ENCODE results near the gene SMDT1.
"Not testable (repeated sequence)": the region's sequence is repeated elsewhere in the genome, so short reads cannot be mapped to it uniquely, and the experiment has no call there.

The SMDT1 gene

GRCh38 chr22:42070517-42071422 lies 8.7 kb upstream of the SMDT1 start, which contains the start of gene NAGA:
NAGA (minus strand) TSS chr22:42070812; CDS start chr22:42070297, 515 bp downstream.
- peak; percentile 99 for DNase-seq

DNA sequence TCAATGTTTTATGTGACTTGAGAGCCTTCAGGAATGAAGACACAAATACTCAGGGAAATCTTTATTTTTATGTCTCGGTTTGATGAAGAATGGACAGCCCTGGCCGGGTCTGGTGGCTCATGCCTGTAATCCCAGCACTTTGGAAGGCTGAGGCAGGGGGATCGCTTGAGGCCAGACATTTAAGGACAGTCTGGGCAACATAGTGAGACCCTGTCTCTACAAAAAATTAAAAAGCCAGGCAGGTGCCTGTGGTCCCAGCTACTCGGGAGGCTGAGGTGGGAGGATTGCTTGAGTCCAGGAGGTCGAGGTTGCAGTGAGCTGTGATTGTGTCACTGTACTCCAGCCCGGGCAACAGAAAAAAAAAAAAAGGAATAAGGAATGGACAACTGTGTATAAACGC lies 8.0 kb upstream of the SMDT1 start:
- DNase-seq: not testable (repeated sequence)

GRCh38 chr22:42072606-42073330 lies 6.7 kb upstream of the SMDT1 start:
- DNase-seq: peak; percentile 55

GRCh38 chr22:42073621-42074041 lies 5.9 kb upstream of the SMDT1 start:
- no peak for DNase-seq

DNA sequence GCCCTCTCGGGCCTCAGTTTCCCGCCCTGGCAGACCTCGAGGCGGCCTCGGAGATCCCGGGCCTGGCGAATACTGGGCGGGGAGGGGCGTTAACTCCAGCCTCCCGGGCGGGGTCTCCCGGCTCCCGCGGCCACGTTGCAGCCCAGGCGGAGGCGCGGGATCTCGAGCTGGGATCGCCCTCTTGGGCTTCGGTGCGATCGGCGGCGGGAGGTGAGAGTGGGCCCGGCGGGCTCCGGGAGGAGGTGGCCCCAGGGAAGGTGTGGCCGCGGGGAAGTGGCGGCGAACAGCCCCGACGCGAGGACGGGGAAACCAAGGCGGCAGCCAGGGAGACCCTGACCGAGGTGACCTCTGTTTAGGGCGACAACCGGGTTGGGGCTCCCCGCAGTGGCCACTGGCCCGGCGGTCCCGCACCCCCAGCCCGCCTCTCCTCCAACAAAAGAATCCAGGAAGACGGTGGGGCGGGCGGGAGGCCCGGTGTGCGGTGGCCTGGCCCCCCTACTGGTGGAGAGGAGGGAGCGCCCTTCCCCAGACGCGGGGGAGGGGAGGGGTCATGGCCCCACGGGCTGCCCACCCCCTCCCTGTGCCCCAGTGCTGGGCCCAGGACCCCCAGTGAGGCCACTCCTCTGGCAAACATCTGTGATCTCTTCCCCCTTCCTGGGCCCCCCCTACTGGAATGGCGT lies 5.2 kb upstream of the SMDT1 start, which contains the start of gene PHETA2:
PHETA2 (plus strand) TSS at position 117 of the 680 bp plus-strand sequence. CDS start 3,046 bp downstream, outside the sequence.
- DNase-seq: peak; percentile 49

DNA sequence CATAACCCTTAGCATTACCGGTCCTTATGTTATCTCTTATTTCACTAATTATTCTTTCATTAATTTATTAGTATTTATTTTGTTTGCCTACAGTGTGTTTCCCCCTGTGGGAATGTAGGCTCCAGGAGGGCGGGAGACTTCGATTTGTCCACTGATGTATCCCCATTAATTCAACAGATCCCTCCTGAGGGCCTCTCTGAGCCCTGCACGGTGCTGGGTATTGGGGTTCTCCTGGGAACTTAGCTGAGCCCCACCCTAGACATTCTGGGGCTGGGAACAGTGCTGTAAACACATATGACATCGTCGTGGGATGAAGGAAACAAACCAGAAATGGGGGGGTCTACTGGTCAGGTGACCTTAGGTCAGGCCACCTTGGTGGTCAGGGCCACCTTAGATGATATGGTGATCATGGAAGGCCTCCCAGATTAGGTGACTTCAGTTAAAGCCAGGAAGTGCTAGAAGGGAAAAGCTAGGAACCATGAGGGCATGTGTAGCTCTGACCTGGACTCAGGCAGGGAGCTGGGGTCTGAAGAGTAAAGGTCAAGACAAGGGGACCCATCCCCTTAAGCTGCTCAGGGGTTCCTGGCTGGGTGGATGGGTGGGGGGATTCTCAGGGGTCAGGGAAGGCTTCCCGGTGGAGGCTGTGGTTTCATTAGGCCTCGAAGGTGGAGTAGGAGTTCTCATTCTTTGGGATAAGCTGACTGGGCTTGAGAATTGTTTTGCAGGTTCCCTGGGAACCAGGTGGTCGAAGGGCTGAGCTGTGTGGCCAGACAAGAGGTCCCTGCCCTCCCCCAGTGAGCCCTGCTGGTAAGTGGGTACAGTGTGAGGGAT lies 4.4 kb upstream of the SMDT1 start:
- DNase-seq: no peak

GRCh38 chr22:42076764-42077485 lies 2.6 kb upstream of the SMDT1 start:
- DNase-seq: no peak

DNA sequence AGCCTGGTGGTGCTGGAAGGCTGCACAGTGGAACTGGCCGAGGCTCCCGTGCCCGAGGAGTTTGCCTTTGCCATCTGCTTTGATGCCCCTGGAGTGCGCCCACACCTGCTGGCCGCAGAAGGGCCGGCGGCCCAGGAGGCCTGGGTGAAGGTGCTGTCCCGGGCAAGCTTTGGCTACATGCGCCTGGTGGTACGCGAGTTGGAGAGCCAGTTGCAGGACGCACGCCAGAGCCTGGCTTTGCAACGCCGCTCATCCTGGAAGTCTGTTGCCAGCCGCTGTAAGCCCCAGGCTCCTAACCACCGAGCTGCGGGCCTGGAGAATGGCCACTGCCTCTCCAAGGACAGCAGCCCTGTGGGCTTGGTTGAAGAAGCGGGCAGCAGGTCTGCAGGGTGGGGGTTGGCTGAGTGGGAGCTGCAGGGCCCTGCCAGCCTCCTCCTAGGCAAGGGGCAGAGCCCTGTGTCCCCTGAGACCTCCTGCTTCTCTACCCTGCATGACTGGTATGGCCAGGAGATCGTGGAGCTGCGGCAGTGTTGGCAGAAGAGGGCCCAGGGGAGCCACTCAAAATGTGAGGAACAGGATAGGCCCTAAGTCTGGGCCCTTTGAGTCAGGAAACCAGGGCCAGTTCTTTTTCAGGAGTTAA lies 1.9 kb upstream of the SMDT1 start:
- DNase-seq: no peak

DNA sequence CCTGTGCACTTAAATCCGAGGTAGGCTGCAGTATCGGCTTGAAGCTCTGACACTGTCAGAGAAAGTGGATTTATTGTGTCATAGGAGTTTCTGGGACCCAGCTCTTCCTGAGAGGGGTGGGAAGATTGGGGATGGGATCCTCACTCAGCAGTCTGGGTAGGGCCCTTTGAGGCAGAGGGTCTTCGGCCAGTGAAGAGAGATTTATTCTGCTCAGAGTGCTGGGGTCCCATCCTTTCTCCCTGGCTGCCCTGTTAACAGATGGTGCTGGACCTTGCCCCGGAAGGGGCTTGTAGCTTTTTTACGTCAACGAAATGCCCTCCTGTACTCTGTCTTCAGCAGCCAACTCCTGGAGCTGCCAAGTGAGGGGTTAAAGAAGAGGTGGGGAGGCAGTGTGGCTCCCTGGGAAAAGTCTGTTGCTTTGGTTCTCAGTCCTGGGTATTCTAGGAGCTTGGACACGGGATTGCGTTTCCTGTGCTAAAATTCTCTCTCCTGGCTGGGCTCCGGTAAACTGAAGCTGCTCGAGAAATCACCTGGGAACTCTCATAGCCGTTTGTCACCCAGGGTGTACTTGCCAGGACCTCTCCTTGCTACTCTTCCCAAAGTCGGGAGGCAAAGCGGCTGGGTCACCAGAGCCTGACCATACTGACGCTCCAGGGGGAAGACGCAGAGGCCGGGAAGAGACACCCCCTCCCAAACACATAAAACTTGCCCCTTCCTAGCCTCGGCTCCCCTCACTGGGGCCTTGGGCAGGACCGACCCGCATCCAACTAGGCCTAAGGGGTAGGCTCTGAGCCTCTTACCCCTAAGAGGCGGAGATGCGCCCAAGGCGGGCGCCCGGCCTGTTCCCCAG lies 806 bp upstream of the SMDT1 start:
- DNase-seq: no peak

DNA sequence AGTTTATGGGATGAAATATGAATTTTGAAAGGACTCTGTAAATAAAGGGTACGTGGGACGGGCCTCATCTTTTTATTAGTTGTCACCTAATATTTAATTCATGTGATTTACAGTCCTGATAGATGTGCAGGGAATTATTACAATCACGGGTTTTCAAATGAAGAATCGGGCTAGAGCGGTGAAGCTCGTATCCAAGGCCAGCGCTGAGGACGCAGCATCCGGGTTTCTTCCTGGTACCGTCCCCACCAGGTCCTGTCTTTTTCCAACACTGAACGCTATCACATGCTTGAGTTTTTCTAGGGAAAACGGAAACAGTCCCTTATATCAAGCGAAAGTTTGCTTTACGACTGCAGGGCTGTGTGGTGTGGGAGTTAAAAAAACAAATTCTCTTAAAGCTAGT lies 787 bp downstream of the SMDT1 start:
- peak; percentile 35 for DNase-seq

DNA sequence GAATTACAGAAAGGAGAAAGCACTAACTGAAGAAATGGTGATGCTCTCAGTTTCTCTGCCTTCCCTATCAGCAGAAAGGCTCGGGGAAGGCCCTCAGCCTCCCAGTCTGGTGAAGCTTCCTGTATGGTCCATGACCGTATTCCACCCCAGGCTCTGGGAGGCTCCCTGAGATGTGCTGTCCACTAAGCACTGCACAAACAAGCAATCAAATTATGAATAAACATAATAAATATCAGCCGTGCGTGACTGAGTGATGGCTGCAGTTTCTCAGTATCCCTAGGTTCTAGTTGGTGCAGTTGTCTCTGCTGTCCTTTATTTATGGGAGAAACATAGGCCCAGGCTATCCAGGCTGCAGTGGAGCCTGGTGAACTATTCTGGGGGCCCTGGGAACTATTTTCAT lies 3.6 kb downstream of the SMDT1 start:
- no peak for DNase-seq

DNA sequence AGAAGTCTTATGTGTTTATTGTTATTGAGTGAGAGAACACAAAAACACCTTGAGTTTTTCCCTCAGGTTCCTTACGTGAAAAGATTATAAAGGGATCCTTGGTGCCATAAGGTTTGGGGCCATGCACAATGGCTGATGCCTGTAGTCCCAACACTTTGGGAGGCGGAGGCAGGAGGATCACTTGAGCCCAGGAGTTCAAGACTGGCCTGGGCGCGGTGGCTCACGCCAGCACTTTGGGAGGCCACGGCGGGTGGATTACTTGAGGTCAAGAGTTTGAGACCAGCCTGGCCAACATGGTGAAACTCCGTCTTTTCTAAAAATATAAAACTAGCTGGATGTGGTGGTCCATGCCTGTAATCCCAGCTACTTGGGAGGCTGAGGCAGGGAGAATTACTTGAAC lies 5.4 kb downstream of the SMDT1 start:
- no peak for DNase-seq

GRCh38 chr22:42086051-42086450 lies 6.6 kb downstream of the SMDT1 start:
- DNase-seq: no peak

- DNase-seq: peak; percentile 99
Measured at GRCh38 chr22:42090596-42091454, 11.3 kb downstream of the SMDT1 start, which contains the start of gene NDUFA6. NDUFA6 (minus strand) TSS chr22:42090772; CDS start chr22:42090744, 28 bp downstream.

GRCh38 chr22:42091455-42091782 lies 11.9 kb downstream of the SMDT1 start:
- DNase-seq: no peak

- no peak for DNase-seq
Measured at GRCh38 chr22:42101199-42101598, 21.7 kb downstream of the SMDT1 start.

DNA sequence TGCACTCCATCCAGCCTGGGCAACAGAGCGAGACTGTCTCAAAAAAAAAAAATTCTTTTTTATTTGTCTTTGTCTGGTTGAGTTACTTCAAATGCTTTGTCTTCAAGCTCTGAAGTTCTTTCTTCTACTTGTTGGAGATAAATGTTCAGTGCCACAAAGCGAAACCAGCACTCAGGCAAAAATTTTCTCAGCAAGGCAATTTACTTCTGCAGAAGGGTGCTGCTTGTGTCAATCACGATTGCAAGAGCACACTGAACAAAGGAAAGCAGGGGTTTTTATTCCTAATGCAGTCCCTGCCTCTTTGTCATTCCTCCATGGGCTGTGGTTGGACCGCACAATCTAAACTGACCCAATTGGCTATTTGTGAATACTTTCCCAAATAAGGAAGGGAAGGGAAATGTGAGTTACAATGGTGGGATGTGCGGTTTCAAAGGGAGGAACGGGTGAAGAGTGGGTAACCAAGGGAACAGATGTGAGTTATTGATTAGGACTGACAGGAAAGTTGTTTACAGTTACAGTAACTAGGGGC lies 24.9 kb downstream of the SMDT1 start:
- not testable (repeated sequence) for DNase-seq

DNA sequence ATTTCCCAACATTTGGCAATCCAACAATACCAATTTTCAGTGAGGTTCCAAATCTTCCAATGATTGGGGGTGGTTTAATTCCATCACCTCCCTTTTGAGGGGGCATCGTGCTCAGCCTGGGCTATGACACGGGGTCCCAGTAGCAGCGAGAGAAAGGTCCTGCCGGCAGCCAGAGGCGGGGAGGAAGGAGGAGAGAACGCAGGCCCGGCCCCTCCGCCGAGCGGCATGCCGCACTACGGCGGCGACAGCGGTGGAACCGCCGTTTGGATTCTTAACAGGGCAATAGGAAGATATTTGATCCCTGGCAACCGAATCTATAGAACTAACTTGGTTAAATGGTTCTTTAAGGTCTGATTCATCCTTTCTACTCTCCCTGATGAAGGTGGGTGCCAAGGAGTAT lies 29.3 kb downstream of the SMDT1 start:
- DNase-seq: no peak

DNA sequence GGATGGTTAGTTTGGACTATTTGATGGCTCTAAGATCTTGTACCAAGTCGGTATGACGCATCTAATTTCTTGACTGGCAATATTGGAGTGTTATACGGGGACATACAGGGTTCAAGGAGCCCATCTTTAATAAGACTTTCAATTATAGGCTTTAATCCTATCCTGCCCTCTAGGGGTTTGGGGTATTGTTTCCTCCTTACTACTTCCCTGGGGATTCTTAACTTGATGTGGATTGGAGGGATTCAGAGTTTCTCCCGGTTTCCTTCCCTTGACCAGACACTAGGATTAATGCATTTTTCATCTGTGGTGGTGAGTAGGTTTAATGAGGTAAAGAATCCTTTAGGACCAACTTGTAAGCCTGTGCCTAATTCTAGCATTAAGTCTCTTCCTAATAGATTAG lies 32.3 kb downstream of the SMDT1 start:
- DNase-seq: no peak
